Inferior parietal cortex (tissue), 1 donor: ENCODE measurements around the gene PTPRH.

ENCODE experiments used
- DNase-seq: peaks from one replicate; pipeline ENCODE4 v3.0.0-alpha.2; 2016; ENCODE audit errors: extremely low spot score

The PTPRH gene

DNA sequence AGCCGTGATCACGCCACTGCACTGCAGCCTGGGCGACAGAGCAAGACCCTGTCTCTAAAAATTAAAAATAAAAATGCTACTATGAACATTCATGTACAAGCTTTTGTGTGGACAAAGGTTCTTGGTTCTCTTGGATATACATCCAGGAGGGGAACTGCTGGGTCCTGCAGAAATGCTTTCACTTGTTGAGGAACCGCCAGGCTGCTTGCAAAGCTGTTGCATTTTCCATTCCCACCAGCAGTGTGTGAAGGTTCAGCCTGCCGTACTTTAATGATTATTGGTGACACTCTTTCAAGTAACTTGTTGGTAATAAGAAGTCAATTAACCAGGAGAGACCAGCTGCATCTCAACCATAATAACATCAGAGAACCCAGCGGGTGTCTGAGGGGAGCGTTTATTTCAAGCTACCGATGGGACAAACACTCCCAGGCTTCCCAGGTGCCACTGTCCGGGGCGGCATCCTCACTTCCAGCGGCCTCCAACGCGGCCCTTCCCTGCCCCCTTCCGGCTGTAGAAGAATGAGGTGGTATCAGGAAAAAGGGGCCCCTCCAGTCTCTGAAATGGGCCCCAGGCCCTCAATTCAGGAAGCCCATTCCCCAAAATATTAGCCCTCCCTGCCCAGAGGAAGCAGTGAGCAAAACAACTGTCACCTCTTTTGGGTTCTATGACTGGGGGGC is 76.7 kb downstream of the PTPRH start:
- no peak for DNase-seq

DNA sequence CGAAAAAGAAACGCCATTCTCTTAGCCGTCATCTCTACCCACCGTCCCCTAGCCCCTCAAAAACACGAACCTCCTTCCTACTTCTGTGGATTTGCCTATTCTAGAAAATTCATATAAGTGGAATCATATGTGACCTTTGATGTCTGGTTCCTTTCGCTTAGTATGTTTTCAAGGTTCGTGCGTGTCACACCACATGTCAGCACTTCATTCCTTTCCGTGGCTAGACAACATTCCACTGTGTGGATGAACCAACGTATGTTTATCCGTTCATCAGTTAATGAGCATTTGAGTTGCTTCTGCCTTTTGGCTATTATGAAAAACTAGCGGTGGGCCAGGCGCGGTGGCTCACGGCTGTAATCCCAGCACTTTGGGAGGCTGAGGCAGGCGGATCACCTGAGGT is 77.9 kb downstream of the PTPRH start:
- no peak for DNase-seq
